Left forelimb (tissue), 1 donor: Measurements from ENCODE around the gene PRMT2.
"Not testable (repeated sequence)": the region's sequence is repeated elsewhere in the genome, so short reads cannot be mapped to it uniquely, and the experiment has no call there.

Experiments used
- DNase-seq: peaks from one replicate; pipeline ENCODE4 v3.0.0-alpha.2; 2018; ENCODE audit warnings: low spot score

The PRMT2 gene

GRCh38 chr21:46617267-46618051, 18.0 kb upstream of the PRMT2 start:
- DNase-seq: no peak

GRCh38 chr21:46618738-46619379, 16.6 kb upstream of the PRMT2 start:
- no peak for DNase-seq

DNA sequence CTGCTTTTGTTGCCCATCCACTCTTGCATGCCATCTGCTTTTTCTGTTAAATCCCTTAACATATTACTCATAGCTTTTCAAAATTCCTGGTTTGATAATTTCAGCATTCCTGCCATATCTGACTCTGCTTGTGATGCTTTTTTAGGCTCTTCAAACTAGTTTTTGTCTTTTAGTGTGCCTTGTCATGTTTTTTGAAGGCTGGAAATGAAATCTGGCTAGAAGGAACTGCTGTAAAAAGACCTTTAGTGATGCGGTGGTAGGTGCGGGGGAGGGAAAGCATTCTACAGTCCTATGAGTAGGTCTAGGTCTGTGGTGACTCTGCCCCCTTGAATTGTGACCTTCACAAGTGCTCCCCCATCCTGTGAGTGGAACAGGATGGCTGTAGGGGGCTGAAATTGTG, 15.6 kb upstream of the PRMT2 start:
- no peak for DNase-seq

- no peak for DNase-seq
Observed at GRCh38 chr21:46620846-46621245, 14.6 kb upstream of the PRMT2 start.

DNA sequence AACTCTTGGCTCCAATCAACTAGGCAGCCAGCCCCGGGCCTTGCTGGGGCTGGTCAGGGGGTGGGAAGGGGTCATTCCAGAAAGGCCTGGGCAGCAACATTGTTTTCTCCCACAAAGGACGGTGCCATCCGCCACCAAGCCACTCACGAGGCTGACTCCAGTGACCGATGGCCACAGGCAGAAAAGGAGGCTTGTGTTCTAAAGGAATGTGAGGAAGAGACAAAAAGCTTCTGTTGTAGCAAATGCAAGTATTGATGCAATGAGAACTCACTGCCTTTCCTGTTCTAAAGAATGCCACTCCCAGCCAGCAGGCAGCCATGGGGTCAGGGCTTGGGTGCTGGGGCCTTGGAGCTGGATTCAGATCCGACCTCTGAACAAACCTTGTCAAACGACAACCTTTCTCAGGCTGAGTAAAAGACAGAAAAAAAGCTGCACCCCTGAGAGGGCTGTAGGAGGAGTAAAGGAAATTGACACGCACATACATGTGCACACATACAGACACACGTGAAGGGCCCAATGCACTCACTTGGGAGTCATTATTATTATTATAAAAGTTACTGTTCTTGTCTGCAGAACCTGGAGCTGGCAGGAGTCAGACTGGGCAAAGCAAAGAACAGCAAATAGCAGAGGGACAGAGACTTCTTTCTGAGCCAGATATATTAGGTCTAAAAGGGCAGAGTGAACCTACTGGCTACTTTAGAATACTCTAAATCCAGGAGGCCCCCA, 13.9 kb upstream of the PRMT2 start:
- no peak for DNase-seq

DNA sequence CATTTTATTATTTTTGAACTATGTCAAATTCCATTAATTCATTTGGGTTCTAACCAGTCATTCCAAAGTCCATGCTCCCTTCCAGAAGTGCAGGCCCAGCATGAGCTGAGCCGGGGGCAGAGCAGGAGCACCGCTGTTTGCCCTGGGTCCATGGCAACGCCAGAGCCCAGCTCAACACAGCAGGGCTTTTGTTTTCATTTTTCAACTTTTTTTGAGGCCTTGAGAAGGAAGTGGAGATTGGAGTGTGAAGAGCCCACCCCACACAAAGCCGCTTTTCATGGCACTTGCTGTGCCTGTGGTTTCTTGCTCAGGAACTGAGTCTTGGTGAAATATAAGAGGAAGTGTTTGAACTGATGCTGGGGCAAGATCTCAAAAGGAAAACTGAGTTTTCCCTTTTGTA, 13.2 kb upstream of the PRMT2 start:
- DNase-seq: no peak

- no peak for DNase-seq
Observed at GRCh38 chr21:46624050-46624449, 11.4 kb upstream of the PRMT2 start.

DNA sequence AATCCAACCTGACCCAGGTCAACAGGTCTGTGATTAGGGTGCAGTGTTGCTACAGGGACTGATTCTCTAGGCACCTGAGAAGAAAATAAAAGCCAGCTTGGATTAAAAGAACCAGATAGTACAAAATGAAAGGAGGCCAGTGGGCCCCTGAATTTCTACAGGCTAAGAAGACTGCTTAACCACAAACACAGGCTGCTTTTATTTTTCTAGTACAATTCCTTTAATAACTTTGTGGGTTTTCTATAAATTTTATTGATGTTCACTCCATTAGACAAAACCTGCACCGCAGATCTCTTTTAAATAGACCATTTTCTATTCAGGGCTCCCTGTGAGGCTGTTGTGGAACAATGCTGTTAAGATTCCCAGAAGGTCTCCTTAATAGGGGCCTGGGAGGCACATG, 9.7 kb upstream of the PRMT2 start:
- DNase-seq: no peak

DNA sequence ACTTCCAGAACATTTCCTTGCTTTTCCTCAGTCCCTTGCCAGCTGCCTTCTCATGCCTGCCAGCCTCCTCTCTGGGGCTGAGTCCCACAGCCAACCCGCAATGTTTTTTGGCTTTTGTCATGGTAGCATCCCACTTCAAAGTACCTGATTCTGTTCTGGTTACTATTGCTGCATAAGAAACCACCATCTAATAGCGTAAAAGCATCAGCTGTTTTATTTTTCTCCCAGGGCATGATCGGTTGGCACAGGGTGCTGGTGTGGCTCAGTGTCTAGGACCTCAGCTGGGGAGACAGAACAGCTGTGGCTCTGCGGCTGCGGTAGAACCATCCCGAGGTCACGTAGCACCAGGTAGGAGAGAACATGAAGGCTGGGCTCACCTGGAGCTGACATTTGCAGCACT, 8.9 kb upstream of the PRMT2 start:
- DNase-seq: no peak

- DNase-seq: no peak
Observed at GRCh38 chr21:46626975-46627501, 8.4 kb upstream of the PRMT2 start.

DNA sequence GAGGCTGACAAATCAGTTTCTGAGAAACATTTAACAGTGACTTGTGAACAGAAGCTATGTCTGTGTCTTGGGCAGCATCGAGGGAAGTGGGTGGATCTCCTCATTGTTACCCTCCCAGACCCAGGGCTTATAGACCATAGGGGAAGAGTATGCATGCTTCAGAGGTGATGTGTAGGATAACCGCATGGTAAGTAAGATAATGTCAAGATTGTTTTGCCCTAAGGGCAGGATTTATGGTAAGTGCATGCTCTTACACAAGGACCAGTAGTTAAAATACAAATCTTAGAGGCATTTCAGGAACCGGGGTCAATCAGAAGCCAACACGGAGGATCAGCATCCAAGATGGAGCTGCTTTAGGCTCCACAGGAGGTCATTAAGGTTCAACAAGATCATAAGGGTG, 7.7 kb upstream of the PRMT2 start:
- DNase-seq: no peak

DNA sequence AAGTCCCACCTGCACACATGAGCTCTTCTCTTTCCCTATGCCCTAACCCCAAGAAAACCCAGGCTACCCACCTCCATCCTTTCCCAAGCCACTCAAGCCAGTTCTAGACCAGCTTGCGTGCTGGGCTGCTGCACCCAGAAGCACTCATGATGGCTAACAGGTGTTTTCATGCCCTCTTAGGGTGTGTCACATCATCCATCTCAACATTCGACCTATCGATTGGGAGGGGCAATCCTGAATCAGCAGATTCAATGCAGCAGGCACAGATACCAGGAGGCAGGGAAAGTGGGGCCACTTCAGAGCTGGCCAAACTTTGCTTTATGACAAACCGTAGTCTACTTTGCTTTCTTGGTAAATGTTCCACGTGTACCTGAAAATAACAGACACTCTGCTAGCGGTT, 6.6 kb upstream of the PRMT2 start:
- no peak for DNase-seq

- not testable (repeated sequence) for DNase-seq
Observed at GRCh38 chr21:46630915-46631314, 4.6 kb upstream of the PRMT2 start.

GRCh38 chr21:46633566-46633965, 1.9 kb upstream of the PRMT2 start:
- no peak for DNase-seq

- DNase-seq: no peak
Observed at GRCh38 chr21:46634427-46634826, 1.0 kb upstream of the PRMT2 start.

GRCh38 chr21:46634966-46635323, 529 bp upstream of the PRMT2 start:
- DNase-seq: no peak

DNA sequence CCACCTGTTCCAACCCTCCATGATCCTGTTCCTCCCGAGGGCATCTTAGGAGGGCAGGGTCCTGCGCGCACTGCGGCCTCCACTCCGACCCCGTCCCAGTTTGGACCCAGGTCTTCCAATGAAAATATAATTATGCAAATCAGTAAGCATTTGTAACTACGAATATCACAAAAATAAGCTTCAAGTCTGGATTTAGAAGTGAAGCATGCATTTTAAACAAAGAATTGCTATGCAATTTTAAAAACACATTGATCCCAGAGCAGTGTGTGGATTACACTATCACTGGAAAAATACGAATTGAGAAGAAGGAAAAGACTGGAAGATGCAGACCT, 673 bp downstream of the PRMT2 start:
- DNase-seq: no peak

- no peak for DNase-seq
Observed at GRCh38 chr21:46636550-46637285, 1.2 kb downstream of the PRMT2 start.

DNA sequence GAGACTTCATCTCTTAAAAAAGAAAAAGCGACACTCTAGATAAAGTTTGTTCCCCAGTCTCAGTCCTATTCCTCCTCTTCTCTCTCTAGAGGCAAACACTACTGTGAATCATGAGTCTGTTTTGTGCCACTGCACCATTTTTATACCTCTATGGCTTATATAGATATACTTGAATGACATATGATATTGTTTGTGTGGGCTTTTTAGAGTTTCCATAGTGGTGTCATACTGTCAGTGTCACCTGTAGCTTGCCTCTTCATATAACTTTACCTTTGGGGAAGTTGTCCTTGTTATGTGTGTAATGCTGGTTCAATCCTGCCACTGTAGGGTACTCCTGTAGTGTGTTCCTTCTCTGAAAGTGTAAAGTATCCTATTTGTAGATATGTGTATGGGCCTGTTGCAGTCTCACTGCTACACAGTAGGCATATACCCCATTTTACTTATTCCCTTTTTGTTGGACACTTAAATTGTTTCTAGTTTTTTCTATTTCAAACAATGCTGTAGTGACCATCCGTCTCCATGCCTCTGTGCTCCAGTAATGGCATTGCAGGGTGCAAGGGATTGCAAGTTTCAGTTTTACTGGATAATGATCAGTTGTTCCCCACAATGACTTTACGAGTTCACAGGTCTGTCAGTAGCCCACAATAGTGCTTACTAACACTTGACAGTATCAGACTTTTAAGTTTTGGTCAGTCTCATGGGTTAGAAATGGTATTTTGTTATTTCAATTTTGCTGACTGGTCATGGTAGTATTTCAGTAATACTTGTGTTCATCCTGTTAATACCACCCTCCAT, 2.7 kb downstream of the PRMT2 start:
- DNase-seq: no peak

DNA sequence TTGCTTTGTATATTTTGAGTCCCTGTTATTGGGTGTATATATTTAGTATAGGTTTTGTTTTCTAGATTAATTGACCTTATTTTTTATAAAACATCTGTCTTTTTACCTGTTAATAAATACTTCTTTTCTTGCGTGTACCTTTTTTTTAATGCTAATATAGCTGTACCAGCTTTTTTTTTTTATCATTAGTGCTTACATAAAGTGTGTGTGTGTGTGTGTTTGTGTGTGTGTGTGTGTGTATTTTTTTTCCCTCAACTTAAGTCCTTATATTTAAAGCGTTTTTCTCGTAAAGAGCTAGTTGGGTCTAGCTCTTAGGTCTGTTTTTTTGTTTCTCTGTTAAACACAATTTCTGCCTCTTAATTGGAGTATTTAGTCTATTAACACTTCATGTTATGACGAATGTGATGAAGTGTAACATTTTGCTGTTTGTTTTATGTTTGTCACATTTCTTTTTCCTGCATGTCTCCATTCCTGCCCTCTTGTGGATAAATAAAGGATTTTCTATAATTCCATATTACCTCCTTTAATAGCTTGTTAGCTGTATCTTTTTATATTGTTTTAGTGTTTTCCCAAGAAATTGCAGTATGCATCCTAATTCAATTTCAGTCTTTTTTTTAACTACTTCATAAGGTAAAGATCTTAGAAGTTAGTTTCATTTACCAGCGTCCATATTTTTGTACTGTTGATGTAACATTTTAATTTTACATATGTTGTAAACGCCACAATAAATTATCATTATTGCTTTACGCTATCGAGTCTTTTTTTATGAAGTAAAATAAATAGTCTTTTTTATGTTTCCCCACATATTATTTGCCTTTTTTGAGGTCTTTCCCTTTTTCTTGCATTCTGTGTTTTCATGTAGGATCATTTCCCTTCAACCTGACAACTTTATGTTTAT, 4.3 kb downstream of the PRMT2 start:
- DNase-seq: no peak

DNA sequence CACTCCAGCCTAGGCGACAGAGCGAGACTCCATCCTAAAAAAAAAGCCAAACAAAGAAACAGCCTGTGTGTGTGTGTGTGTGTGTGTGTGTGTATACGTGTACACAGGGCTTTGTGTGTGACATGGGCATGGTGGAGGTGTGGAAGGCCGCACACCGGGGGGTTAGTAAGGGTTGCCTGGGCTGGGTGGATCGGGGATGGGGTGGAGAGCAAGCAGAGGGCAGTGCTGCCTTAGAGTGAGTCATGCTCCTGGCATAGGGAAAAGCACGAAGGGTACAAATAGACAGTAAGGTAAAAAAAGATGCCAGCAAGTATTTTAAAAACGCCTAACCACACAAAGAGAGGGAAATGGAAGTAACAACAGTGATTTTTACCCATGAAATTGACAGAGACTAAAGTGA, 6.2 kb downstream of the PRMT2 start:
- no peak for DNase-seq
